Osteocyte (in vitro differentiated cells): ENCODE results near the gene ACTL7A. TPM values are rescaled to one million over a fixed set of nuclear protein-coding genes. Genes with fewer than 3 reads are reported as not detected.
"Not testable (repeated sequence)": the region's sequence is repeated elsewhere in the genome, so short reads cannot be mapped to it uniquely, and the experiment has no call there.

Experiments used
- DNase-seq: peaks from one replicate; pipeline ENCODE4 v3.0.0; 2021; ENCODE audit warnings: mixed read lengths; ENCODE audit not compliant: unreplicated experiment; ENCODE audit errors: extremely low spot score
- H3K27ac Mint-ChIP-seq: one replicate; pipeline ENCODE4 v1.8.0; 2021; ENCODE audit warnings: mild to moderate bottlenecking, mixed read lengths; ENCODE audit not compliant: unreplicated experiment
- H3K27me3 Mint-ChIP-seq: one replicate; pipeline ENCODE4 v1.8.0; 2021; ENCODE audit warnings: mixed read lengths; ENCODE audit not compliant: unreplicated experiment
- H3K36me3 Mint-ChIP-seq: one replicate; pipeline ENCODE4 v1.8.0; 2021; ENCODE audit warnings: mixed read lengths; ENCODE audit not compliant: unreplicated experiment
- H3K4me1 Mint-ChIP-seq: one replicate; pipeline ENCODE4 v1.8.0; 2021; ENCODE audit warnings: mixed read lengths; ENCODE audit not compliant: unreplicated experiment
- H3K4me3 Mint-ChIP-seq: one replicate; pipeline ENCODE4 v1.8.0; 2021; ENCODE audit warnings: mild to moderate bottlenecking, moderate library complexity, mixed read lengths; ENCODE audit not compliant: unreplicated experiment
- H3K9me3 Mint-ChIP-seq: one replicate; pipeline ENCODE4 v1.8.0; 2021; ENCODE audit warnings: mixed read lengths; ENCODE audit not compliant: unreplicated experiment
- total RNA-seq: library from RNA; stranded (reverse); gene quantifications from 2 replicates; pipeline ENCODE4 v1.2.1, GENCODE V29; 2021
- TF ChIP-seq, protein P1 (sequence below): fragments of 200-600 bp; sonication (generic); IDR thresholded peaks from 2 replicates; pipeline ENCODE4 v1.5.0; 2021; ENCODE audit warnings: antibody characterized with exemption, mild to moderate bottlenecking, moderate library complexity

Gene ACTL7A
- total RNA-seq, 1 donor from 2014 or later = not detected

DNA sequence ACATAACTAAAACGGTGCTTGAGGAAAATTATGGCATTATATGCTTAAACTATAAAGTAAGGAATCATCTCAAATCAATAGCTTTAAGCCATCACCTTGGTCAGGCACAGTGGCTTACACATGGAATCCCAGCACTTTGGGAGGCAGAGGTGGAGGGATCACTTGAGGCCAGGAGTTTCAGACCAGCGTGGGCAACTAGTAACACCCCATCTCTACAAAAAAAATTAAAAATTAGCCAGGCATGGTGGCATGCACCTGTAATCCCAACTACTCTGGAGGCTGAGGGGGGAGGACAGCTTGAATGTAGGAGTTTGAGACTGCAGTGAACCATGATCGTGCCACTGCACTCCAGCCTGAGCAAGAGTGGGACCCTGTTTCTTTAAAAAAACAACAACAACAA lies 22.6 kb downstream of the ACTL7A start:
- peaks cover 44% of the 10 kb centered on the region for H3K36me3 Mint-ChIP-seq
- no peaks in the 10 kb centered on the region for H3K27me3 Mint-ChIP-seq
- H3K27ac Mint-ChIP-seq = no peak overlapping the region
- no peak for DNase-seq
- peaks cover 5% of the 10 kb centered on the region for H3K9me3 Mint-ChIP-seq
- peaks cover 7% of the 10 kb centered on the region for H3K4me1 Mint-ChIP-seq
- TF ChIP-seq, protein P1, sequence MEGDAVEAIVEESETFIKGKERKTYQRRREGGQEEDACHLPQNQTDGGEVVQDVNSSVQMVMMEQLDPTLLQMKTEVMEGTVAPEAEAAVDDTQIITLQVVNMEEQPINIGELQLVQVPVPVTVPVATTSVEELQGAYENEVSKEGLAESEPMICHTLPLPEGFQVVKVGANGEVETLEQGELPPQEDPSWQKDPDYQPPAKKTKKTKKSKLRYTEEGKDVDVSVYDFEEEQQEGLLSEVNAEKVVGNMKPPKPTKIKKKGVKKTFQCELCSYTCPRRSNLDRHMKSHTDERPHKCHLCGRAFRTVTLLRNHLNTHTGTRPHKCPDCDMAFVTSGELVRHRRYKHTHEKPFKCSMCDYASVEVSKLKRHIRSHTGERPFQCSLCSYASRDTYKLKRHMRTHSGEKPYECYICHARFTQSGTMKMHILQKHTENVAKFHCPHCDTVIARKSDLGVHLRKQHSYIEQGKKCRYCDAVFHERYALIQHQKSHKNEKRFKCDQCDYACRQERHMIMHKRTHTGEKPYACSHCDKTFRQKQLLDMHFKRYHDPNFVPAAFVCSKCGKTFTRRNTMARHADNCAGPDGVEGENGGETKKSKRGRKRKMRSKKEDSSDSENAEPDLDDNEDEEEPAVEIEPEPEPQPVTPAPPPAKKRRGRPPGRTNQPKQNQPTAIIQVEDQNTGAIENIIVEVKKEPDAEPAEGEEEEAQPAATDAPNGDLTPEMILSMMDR = no peak
- H3K4me3 Mint-ChIP-seq = no peak overlapping the region

DNA sequence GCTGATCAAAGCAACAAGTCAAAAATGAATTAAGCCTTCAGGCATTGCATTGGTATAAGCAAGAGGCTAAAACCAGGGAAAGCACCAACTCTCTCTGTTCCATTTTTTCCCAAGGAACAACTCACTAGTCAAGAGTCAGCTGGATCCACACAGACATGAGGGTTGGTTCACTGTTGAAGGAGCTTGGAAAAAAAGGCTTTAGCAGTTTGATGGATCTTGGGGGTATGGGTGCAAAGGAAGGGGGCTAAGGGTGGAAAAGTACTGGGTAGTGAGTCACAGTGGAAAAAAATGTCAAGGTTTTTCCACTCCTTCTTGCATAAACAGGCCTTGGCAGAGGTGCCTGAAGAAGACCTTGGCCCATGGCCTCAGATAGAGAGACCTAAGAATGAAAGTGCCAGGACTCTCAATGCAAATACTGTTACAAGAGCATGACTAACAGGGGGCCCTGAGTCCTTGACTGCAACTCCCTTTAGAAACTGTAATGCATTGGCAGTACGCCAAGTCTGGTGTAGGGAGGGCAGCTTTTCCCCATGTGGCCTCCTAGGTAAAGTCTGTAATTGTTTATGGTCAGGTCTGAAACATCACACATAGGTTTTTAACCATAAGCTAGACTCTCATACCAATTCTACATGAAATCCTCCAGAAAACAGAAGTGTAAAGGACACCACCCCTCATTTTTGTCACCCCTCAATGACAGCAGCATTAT lies 23.7 kb downstream of the ACTL7A start:
- H3K27me3 Mint-ChIP-seq = no peaks in the 10 kb centered on the region
- TF ChIP-seq, protein P1 = no peak
- peak overlapping the region; percentile 5 for H3K27ac Mint-ChIP-seq

DNA sequence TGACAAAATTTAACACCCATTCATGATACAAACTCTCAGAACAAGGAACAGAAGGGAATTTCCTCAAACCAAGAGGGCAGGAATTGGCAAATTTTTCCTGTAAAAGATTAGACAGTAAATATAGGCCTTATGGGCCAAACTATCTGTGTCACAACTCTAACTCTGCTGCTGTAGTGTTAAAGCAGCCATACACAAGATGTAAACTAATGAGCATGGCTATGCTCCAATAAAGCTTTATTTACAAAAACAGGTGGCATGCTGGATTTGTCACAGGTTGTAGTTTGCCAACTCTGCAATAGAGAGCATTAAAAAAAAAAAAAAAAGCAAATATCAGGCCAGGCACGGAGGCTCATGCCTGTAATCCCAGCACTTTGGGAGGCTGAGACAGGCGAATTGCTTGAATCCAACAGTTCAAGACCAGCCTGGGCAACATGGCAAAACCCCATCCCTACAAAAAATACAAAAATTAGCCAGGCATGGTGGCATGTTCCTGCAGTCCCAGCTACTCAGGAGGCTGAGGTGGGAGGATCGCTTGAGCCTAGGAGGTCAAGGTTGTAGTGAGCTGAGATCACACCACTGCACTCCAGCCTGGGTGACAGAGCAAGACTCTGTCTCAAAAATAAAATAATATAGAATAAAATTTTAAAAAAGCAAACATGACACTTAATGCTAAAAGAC lies 24.7 kb downstream of the ACTL7A start:
- H3K4me1 Mint-ChIP-seq, H3K9me3 Mint-ChIP-seq, DNase-seq, H3K4me3 Mint-ChIP-seq, H3K27me3 Mint-ChIP-seq: not testable (repeated sequence)
- Mint-ChIP-seq H3K27ac (peak overlapping the region; percentile 5), H3K36me3 (peaks cover 49% of the 10 kb centered on the region)

More for the DNA sequence above, 23.7 kb downstream of the ACTL7A start:
- peaks cover 5% of the 10 kb centered on the region for H3K9me3 Mint-ChIP-seq
- H3K4me3 Mint-ChIP-seq = no peak overlapping the region
- H3K4me1 Mint-ChIP-seq = peaks cover 7% of the 10 kb centered on the region
- H3K36me3 Mint-ChIP-seq = peaks cover 43% of the 10 kb centered on the region
- DNase-seq = no peak

DNA sequence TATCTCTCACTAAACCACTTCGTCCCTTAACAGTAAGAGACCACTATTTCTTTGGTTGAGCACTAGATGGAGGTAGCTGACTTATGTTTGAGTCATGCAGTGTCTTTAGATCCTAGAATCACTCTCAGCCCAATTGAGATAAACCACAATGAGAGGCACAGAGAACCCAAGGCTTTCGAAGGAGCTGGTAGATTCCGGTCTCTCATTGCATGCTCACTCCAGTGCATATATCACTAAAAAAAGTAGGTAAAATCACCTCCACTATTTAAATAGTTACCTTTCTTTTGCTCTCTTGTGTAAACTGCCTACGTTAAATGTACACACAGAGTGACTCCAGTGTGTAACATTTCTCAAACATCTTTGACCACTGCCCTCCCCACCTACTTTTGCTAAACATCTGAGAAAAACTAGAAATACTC lies 27.6 kb downstream of the ACTL7A start:
- Mint-ChIP-seq H3K4me3 (no peak overlapping the region), H3K4me1 (peaks cover 7% of the 10 kb centered on the region), H3K27me3 (no peaks in the 10 kb centered on the region), H3K9me3 (peaks cover 5% of the 10 kb centered on the region), H3K36me3 (peaks cover 50% of the 10 kb centered on the region), H3K27ac (no peak overlapping the region)
- TF ChIP-seq, protein P1 = peak; percentile 40
- no peak for DNase-seq

DNA sequence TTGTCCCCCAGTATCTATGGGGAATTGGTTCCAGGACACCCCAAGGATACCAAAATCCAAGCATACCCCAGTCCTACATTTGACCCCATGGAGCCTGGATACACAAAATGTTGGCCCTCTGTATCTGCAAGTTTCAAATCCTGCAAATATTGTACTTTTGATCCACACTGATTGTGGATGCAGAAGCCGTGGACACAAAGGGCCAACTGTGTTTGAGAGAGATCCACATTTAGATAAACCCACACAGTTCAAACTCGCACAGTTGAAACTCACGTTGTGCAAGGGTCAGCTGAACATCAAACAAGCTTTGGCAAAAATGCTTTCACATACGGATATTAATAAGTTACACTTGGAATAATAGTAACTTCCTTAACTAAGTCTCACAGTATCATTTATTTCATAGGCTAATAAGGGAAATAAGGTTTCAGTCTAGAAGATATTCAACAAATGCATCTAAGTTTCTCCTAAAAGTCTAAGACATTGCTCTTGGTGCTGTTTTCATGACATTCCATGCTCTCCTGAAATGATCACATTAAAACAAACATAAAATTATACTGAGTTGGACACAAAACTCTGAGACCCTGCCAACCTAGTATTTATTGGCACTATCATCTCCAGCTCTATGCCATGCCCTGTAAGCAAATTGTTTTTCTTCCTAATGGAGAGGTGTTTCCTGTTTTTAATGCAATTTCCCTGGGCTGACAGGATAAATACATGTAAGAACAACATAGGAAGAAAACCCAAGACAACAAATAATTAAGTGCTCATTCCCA lies 32.3 kb downstream of the ACTL7A start:
- Mint-ChIP-seq H3K9me3 (no peaks in the 10 kb centered on the region), H3K4me3 (no peak overlapping the region), H3K27ac (no peak overlapping the region), H3K27me3 (no peaks in the 10 kb centered on the region), H3K4me1 (no peaks in the 10 kb centered on the region), H3K36me3 (peaks cover 61% of the 10 kb centered on the region)
- no peak for DNase-seq
- TF ChIP-seq, protein P1 = no peak
